Type B pancreatic cell (in vitro differentiated cells): Measurements from ENCODE around the gene NTRK3. TPM values are rescaled to one million over a fixed set of nuclear protein-coding genes. Genes with fewer than 3 reads are reported as not detected.

Source experiments
- DNase-seq: peaks from one replicate; pipeline ENCODE4 v3.0.0; 2021; ENCODE audit warnings: mixed read lengths; ENCODE audit not compliant: unreplicated experiment; ENCODE audit errors: extremely low spot score
- H3K27ac Mint-ChIP-seq: 2 replicates; pipeline ENCODE4 v1.8.0; 2021; ENCODE audit warnings: mild to moderate bottlenecking, mixed read lengths
- H3K27me3 Mint-ChIP-seq: 2 replicates; pipeline ENCODE4 v1.8.0; 2021; ENCODE audit warnings: mixed read lengths
- H3K36me3 Mint-ChIP-seq: 2 replicates; pipeline ENCODE4 v1.8.0; 2021; ENCODE audit warnings: mixed read lengths
- H3K4me1 Mint-ChIP-seq: one replicate; pipeline ENCODE4 v1.8.0; 2021; ENCODE audit warnings: mixed read lengths; ENCODE audit not compliant: unreplicated experiment
- H3K4me3 Mint-ChIP-seq: 2 replicates; pipeline ENCODE4 v1.8.0; 2021; ENCODE audit warnings: mild to moderate bottlenecking, mixed read lengths
- H3K9me3 Mint-ChIP-seq: 2 replicates; pipeline ENCODE4 v1.8.0; 2021; ENCODE audit warnings: mixed read lengths
- CTCF ChIP-seq: fragments of 200-600 bp; sonication (generic); conservative IDR thresholded peaks from 2 replicates; pipeline ENCODE4 v1.5.0; 2021; ENCODE audit warnings: antibody characterized with exemption, mild to moderate bottlenecking
- total RNA-seq: library from RNA; stranded (reverse); gene quantifications from 2 replicates; pipeline ENCODE4 v1.2.1, GENCODE V29; 2021; ENCODE audit warnings: low replicate concordance

NTRK3 gene
- total RNA-seq, 1 donor from 2014 or later, result 16.9 TPM

DNA sequence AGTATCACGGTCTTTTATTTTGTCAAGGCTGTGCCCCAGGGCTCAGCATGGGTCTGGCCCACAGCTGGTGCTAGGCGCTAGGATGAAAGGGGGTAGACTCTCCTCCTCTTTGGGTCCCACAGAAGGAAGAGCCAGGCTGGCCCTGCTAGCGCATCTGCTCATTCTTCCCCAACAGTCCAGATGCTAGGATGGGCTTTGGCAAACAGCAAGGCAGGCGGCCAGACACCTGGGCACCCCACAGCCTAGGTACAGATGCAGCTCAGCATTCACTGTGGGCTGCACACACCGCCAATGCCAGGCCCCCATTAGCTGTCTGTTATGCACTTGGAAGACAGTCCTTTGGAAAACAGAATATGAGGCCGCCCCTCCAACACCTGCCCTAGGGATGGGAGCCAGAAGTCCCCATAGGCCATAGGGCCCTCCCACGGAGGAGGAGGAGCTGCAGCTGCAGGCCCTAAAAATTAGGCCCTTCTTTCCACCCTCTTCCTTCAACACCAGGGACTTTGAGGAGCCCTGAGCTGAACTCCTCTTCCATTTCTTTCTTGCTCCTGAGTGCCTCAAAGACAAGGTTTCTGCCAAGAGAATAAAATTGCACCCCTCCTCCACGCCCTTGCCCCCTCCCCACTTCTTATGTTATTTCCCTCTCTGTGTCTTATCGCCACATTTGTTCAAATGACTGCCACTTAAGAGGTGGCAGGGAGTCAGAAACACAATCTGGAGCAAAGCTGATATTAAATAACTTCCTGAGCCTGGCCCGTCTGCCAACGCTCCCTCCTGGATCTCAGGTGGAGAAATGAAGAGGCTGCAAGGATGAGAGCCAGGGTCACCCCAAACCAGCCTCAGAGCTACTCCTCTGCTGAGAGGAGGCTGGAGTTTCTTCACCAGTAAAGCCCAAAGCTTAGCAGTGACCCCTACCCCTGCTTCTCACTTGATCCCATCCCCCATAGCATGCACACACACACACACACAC is 13.7 kb downstream of the NTRK3 start:
- DNase-seq, result no peak
- Mint-ChIP-seq H3K27ac (no peak overlapping the region), H3K4me3 (no peak overlapping the region), H3K27me3 (peaks cover 49% of the 10 kb centered on the region), H3K4me1 (peaks cover 20% of the 10 kb centered on the region), H3K9me3 (no peaks in the 10 kb centered on the region), H3K36me3 (no peaks in the 10 kb centered on the region)
- TF ChIP-seq CTCF, result no peak

DNA sequence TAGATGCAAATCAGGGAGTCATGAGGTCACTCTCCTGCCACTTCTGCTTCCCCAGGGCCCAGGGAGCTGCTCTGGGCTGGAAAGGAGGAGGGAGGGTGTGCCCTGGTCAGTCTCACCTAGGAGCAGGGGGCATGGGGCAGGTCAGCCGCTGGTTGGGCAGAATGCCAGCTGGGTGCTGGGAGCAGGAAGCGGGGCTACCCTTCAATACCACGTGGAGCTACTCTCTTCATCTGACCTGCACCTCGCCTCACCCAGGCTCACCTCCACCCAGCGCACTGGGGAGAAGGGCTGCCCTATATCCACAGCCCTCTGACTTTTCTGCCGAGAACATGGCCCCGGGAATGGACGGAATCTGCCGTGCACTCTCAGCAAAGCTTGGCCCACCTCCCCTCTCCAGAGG is 15.1 kb downstream of the NTRK3 start:
- Mint-ChIP-seq H3K27me3 (peaks cover 35% of the 10 kb centered on the region), H3K4me3 (no peak overlapping the region), H3K4me1 (peaks cover 8% of the 10 kb centered on the region), H3K9me3 (no peaks in the 10 kb centered on the region), H3K36me3 (no peaks in the 10 kb centered on the region), H3K27ac (no peak overlapping the region)
- TF ChIP-seq CTCF, result no peak
- no peak for DNase-seq

GRCh38 chr15:88241060-88241459 is 15.5 kb downstream of the NTRK3 start:
- DNase-seq, result no peak
- H3K4me3 Mint-ChIP-seq, result no peak overlapping the region
- H3K9me3 Mint-ChIP-seq, result no peaks in the 10 kb centered on the region
- H3K27me3 Mint-ChIP-seq, result peaks cover 32% of the 10 kb centered on the region
- no peak for TF ChIP-seq CTCF
- H3K36me3 Mint-ChIP-seq, result no peaks in the 10 kb centered on the region
- H3K27ac Mint-ChIP-seq, result no peak overlapping the region
- peaks cover 7% of the 10 kb centered on the region for H3K4me1 Mint-ChIP-seq

DNA sequence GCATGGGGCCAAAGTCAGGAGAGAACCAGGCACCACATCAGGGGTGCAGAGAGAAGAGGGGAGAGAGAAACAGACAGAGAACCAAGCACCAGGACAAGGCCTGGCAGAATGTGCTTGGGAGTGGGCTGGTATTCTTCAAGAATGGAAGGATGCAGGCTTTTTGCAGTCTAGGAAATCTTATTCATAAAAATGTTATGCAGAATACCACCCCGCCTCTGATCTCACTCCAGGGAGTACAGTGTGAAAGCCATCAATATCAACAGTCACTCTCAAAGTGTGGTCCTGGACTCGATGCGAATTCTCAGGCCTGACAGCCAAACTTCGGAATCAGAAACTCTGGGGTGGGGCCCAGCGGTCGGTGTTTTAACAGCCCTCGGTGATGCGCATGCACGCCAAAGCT is 16.9 kb downstream of the NTRK3 start:
- peaks cover 7% of the 10 kb centered on the region for H3K4me1 Mint-ChIP-seq
- H3K27me3 Mint-ChIP-seq, result peaks cover 24% of the 10 kb centered on the region
- no peak for DNase-seq
- TF ChIP-seq CTCF, result no peak
- H3K4me3 Mint-ChIP-seq, result no peak overlapping the region
- H3K27ac Mint-ChIP-seq, result no peak overlapping the region
- no peaks in the 10 kb centered on the region for H3K36me3 Mint-ChIP-seq
- no peaks in the 10 kb centered on the region for H3K9me3 Mint-ChIP-seq

DNA sequence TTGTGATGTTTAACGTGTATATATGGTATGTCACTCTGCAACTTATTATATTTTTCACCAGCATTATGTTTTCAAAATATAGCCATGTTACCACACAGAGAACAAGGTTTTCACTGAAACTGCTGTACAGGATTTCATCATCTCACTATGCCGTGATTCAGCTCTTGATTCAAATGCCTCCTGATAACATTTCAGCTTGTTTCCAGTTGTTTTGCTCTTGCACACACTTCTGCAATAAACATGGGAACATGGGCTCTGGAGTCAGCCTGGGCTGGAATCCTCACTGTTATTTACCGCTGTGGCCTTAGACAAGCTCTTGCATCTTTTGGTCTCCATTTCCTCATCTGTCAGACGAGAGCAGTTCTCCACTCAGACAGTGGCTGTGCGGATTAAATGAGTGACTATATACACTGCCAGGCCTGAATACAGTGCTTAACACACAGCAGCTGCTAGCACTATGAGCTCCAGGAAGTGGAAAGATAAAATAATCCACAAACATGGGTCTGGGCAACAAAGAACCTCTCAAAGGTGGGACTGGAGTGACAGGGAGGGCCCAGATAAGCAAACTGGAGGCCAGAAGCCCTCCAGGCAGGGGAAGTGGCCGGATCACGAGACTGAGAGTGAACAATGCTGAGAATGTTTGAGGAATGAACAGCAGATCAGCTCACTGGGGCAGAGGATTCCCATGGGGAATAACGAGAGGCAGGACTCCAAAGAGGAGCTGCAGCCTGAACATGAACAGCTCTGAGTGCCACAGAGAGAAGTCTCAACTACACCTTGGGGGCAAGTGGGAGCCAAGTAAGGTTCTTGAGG is 17.7 kb downstream of the NTRK3 start:
- Mint-ChIP-seq H3K27me3 (peaks cover 24% of the 10 kb centered on the region), H3K9me3 (no peaks in the 10 kb centered on the region), H3K36me3 (no peaks in the 10 kb centered on the region), H3K4me1 (peaks cover 7% of the 10 kb centered on the region), H3K27ac (peak overlapping the region; percentile 39), H3K4me3 (no peak overlapping the region)
- TF ChIP-seq CTCF, result no peak
- DNase-seq, result no peak
